NB4 (cell line): Measurements from ENCODE around the gene RAC2.

Experiments used
- CTCF ChIP-seq: IDR thresholded peaks from one replicate; pipeline ENCODE4 v1.5.1; 2012; ENCODE audit warnings: low read depth, low read length
- POLR2A ChIP-seq: IDR thresholded peaks from 2 replicates; pipeline ENCODE4 v1.6.1; 2011; ENCODE audit warnings: mild to moderate bottlenecking; ENCODE audit not compliant: insufficient read length; ENCODE audit errors: extremely low read depth

GRCh38 chr22:37190262-37190780 lies 53.7 kb downstream of the RAC2 start:
- TF ChIP-seq CTCF (no peak), POLR2A (no peak)
